Measurements from ENCODE around the gene SLC1A4. TPM values are rescaled to one million over a fixed set of nuclear protein-coding genes. Genes with fewer than 3 reads are reported as not detected.
A peak's percentile ranks its signal among the peaks of the same experiment; 100 is the strongest.

The SLC1A4 gene
- total RNA-seq, 4 donors from 2014 or later, result 2.7 to 12.4 (median 3.4) TPM

DNA sequence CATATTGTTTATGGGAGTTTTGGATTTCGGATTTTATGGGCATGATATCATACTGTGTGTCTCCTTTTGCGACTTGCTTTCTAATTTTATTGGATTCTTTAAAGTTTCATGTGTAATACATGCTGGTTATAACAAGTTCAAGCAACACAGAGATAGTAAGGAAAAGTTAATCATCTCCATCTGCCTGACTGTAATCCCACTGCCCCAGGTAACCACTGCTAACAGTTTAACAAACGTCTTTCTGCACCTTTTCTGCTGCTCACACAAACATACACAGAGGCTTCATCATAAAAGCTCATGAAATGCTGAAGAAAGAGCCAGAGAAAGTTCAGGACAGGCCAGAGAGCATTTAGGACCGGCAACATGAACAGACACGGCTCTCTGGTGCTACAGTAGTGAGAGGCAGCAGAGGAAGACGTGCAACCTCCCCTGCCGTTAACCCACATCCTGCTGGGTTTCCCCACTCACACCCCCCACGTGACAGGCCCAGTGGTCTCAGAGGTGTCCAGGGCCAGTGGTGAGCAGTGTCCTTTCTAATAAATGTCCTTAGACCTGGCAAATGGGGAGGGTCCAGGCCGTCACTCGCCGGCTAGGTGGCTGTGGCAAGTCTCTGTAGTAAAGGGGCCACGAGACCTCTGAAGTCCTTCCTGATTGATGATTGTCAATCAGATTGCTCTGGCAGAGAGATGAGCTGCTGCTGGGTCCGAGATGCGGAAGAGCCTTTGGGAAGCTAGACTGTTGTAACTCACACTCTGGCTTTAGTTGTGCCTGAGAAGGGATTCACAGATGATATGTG is 43.0 kb upstream of the SLC1A4 start:
- Histone ChIP-seq H3K4me3 (no peak overlapping the region), H3K36me3 (no peaks in the 10 kb centered on the region), H3K9me3 (no peaks in the 10 kb centered on the region), H3K27ac (peak overlapping the region in 2 of 4 donors; percentile 51 to 71), H3K27me3 (no peaks in the 10 kb centered on the region), H3K4me1 (peaks cover 0 to 10% (median 4%) of the 10 kb centered on the region in 4 donors)
- TF ChIP-seq POLR2A (IDR thresholded peaks at IDR 0.05), result no peak
- TF ChIP-seq, protein P1, sequence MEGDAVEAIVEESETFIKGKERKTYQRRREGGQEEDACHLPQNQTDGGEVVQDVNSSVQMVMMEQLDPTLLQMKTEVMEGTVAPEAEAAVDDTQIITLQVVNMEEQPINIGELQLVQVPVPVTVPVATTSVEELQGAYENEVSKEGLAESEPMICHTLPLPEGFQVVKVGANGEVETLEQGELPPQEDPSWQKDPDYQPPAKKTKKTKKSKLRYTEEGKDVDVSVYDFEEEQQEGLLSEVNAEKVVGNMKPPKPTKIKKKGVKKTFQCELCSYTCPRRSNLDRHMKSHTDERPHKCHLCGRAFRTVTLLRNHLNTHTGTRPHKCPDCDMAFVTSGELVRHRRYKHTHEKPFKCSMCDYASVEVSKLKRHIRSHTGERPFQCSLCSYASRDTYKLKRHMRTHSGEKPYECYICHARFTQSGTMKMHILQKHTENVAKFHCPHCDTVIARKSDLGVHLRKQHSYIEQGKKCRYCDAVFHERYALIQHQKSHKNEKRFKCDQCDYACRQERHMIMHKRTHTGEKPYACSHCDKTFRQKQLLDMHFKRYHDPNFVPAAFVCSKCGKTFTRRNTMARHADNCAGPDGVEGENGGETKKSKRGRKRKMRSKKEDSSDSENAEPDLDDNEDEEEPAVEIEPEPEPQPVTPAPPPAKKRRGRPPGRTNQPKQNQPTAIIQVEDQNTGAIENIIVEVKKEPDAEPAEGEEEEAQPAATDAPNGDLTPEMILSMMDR (IDR thresholded peaks at IDR 0.05), result no peak
- DNase-seq, result peak in 2 of 3 donors; percentile 85 to 86

DNA sequence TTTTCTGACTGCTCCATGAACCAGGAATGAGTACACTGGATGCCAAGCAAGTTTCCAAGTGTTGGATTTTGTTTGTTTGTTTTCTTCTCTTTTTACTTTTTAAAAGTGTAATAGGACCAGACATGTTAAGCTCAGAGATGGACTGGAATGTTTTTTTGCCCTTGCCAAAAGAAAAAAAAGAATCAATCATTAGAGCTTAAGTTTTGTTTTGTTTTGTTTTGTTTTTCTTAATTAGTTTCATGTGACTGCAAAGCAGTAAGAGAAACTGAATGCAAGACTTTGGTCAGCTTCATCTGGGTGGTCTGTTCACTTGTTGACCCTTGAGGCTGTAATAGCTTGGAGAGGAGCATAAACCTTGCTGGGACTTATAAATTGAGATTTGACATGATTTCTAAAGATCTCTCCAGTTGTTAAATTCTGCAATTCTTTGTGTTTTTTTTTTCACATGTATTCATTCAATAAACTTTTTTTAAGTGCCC is 42.4 kb upstream of the SLC1A4 start:
- Histone ChIP-seq H3K27ac (peak overlapping the region in 2 of 4 donors; percentile 51 to 71), H3K9me3 (no peaks in the 10 kb centered on the region)
- no peak for DNase-seq

DNA sequence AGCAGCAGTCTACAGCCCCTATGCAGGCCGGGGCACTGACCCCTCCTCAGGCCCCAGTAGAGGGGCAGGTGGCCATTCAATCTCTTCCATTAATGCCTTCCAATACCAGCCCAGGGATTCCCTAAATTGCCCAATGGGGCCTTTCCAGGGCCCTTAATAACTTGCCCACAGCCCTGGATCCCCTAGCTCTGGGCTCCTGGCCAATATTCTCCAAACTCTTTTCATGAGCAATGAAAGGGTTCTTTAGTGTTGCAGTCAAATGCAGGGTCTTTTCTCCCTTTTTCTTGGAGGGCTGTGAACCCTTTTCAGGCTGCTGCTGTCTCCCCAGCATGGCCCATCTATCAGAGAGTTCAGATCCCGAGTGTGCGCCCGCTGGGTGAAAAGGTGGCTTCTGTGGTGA is 41.3 kb upstream of the SLC1A4 start:
- H3K4me3 ChIP-seq, result no peak overlapping the region
- H3K9me3 ChIP-seq, result no peaks in the 10 kb centered on the region
- H3K36me3 ChIP-seq, result no peaks in the 10 kb centered on the region
- peaks cover 0 to 10% (median 5%) of the 10 kb centered on the region in 4 donors for H3K4me1 ChIP-seq
- no peak overlapping the region for H3K27ac ChIP-seq
- no peak for DNase-seq
- no peaks in the 10 kb centered on the region for H3K27me3 ChIP-seq
- TF ChIP-seq POLR2A (IDR thresholded peaks at IDR 0.05), result no peak
- TF ChIP-seq, protein P1 (IDR thresholded peaks at IDR 0.05), result no peak

More for the DNA sequence above, 42.4 kb upstream of the SLC1A4 start:
- Histone ChIP-seq H3K4me1 (peaks cover 0 to 10% (median 5%) of the 10 kb centered on the region in 4 donors), H3K27me3 (no peaks in the 10 kb centered on the region), H3K4me3 (no peak overlapping the region), H3K36me3 (no peaks in the 10 kb centered on the region)
- TF ChIP-seq, protein P1 (IDR thresholded peaks at IDR 0.05), result no peak
- no peak for TF ChIP-seq POLR2A (IDR thresholded peaks at IDR 0.05)

DNA sequence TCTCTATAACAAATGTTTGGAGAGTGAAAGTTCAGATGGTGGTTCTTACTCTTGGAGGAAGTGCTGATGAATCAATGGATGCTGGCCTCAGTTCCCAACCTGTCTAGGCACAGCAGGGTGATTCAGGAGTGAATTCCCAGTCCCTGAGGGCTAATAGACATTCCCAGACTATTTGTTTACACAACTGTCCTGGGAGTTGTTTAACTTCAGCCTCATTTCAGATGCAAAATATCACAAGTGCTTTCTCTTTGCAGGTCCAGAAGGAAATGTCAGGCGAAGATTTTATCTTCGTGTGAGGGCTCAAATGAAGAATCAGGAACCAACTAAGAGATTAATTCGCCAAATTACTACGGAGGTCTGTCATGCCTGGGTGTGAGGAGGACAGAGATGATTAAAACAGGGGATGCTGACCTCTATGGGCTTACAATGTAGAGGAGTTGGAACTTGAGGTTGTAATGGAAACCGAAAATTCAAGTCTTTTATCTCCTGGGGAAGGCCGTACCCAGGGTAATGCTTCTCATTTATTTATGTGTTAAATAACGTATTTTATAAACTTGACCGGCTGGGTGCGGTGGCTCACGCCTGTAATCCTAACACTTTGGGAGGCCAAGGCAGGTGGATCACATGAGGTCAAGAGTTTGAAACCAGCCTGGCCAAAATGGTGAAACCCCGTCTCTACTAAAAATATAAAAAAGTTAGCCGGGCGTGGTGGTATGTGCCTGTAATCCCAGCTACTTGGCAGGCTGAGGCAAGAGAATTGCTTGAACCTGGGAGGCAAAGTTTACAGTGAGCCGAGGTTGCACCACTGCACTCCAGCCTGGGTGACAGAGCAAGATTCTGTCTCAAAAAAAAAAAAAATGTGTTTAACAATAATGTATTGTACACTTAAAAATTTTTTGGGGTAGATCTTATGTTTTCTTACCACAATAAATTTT is 38.7 kb upstream of the SLC1A4 start:
- H3K27ac ChIP-seq, result no peak overlapping the region

More for the DNA sequence above, 38.7 kb upstream of the SLC1A4 start:
- no peak for DNase-seq
- Histone ChIP-seq H3K4me1 (peaks cover 0 to 10% (median 5%) of the 10 kb centered on the region in 4 donors), H3K36me3 (no peaks in the 10 kb centered on the region), H3K4me3 (no peak overlapping the region), H3K27me3 (no peaks in the 10 kb centered on the region), H3K9me3 (no peaks in the 10 kb centered on the region)
- no peak for TF ChIP-seq POLR2A (IDR thresholded peaks at IDR 0.05)
- TF ChIP-seq, protein P1 (IDR thresholded peaks at IDR 0.05), result no peak
